ENCODE results near the gene CHST15. TPM values are rescaled to one million over a fixed set of nuclear protein-coding genes. Genes with fewer than 3 reads are reported as not detected.

The CHST15 gene
- total RNA-seq, 4 donors from 2014 or later = 16.8 to 75.6 (median 26.3) TPM

GRCh38 chr10:124071141-124071540 is 22.3 kb downstream of the CHST15 start:
- no peak for TF ChIP-seq CTCF (IDR thresholded peaks at IDR 0.05; ENCODE audit: low read depth)

- TF ChIP-seq CTCF (IDR thresholded peaks at IDR 0.05; ENCODE audit: low read depth) = no peak
These were observed 22.7 kb downstream of the CHST15 start for GRCh38 chr10:124070666-124071065.

- no peak for TF ChIP-seq CTCF (IDR thresholded peaks at IDR 0.05; ENCODE audit: low read depth)
These were observed 23.8 kb downstream of the CHST15 start for GRCh38 chr10:124069341-124070264.

GRCh38 chr10:124068929-124069328 is 24.5 kb downstream of the CHST15 start:
- TF ChIP-seq CTCF (IDR thresholded peaks at IDR 0.05; ENCODE audit: low read depth) = no peak

GRCh38 chr10:124067825-124068400 is 25.5 kb downstream of the CHST15 start:
- no peak for TF ChIP-seq CTCF (IDR thresholded peaks at IDR 0.05; ENCODE audit: low read depth)

- TF ChIP-seq CTCF (IDR thresholded peaks at IDR 0.05; ENCODE audit: low read depth) = no peak
These were observed 26.4 kb downstream of the CHST15 start for GRCh38 chr10:124066781-124067714.

All from subcutaneous adipose tissue (tissue), 4 donors.